SU-DHL-6 (cell line): ENCODE measurements around the gene VCX3B.
"Not testable (repeated sequence)": the region's sequence is repeated elsewhere in the genome, so short reads cannot be mapped to it uniquely, and the experiment has no call there.

Source experiments
- H2AFZ ChIP-seq: fragments of 200-600 bp; sonication (generic); 2 replicates; pipeline ENCODE4 v1.6.1; 2014; ENCODE audit warnings: low read depth, mild to moderate bottlenecking, moderate library complexity, mixed read lengths, antibody characterized with exemption, low read length; ENCODE audit not compliant: severe bottlenecking
- H3F3A ChIP-seq: fragments of 200-600 bp; shearing (Covaris generic); 2 replicates; pipeline ENCODE4 v1.6.0; 2016; ENCODE audit warnings: antibody characterized with exemption, mild to moderate bottlenecking; ENCODE audit not compliant: insufficient read depth
- H3K27ac ChIP-seq: fragments of 200-600 bp; sonication (generic); 2 replicates; pipeline ENCODE4 v1.5.1; 2016; ENCODE audit warnings: low read depth, mild to moderate bottlenecking, low read length, moderate library complexity, mixed read lengths
- H3K27me3 ChIP-seq: fragments of 200-600 bp; sonication (generic), shearing (Covaris generic); 2 replicates; pipeline ENCODE4 v1.6.0; 2014; ENCODE audit warnings: mild to moderate bottlenecking, low read length
- H3K36me3 ChIP-seq: fragments of 200-600 bp; sonication (generic); 2 replicates; pipeline ENCODE4 v1.6.1; 2014; ENCODE audit warnings: mild to moderate bottlenecking, low read length, mixed read lengths
- H3K4me2 ChIP-seq: fragments of 300-600, 200-600 bp; shearing (Covaris generic), sonication (generic); 2 replicates; pipeline ENCODE4 v1.6.0; 2014; ENCODE audit warnings: low read length, low read depth, mild to moderate bottlenecking; ENCODE audit not compliant: poor library complexity, severe bottlenecking
- H3K4me3 ChIP-seq: fragments of 200-600 bp; sonication (generic); 2 replicates; pipeline ENCODE4 v1.5.1; 2014; ENCODE audit warnings: antibody characterized with exemption, low read length, mild to moderate bottlenecking, mixed read lengths; ENCODE audit not compliant: insufficient read depth, poor library complexity, severe bottlenecking
- H3K79me2 ChIP-seq: fragments of 200-600 bp; sonication (generic); 2 replicates; pipeline ENCODE4 v1.6.1; 2014; ENCODE audit warnings: mild to moderate bottlenecking, low read length, moderate library complexity; ENCODE audit not compliant: insufficient read depth
- H3K9ac ChIP-seq: fragments of 200-600 bp; sonication (generic); 2 replicates; pipeline ENCODE4 v1.7.0; 2014; ENCODE audit warnings: mild to moderate bottlenecking, low read length
- H3K9me2 ChIP-seq: fragments of 200-600 bp; sonication (generic); replicated peaks from 2 replicates; pipeline ENCODE4 v1.6.1; 2014; ENCODE audit warnings: low read length; ENCODE audit not compliant: insufficient read depth
- H3K9me3 ChIP-seq: fragments of 200-600 bp; sonication (generic); 2 replicates; pipeline ENCODE4 v1.6.1; 2014; ENCODE audit warnings: low read length, mixed read lengths; ENCODE audit not compliant: insufficient read depth
- H4K20me1 ChIP-seq: fragments of 200-600 bp; sonication (generic); 2 replicates; pipeline ENCODE4 v1.6.1; 2014; ENCODE audit warnings: low read depth, mild to moderate bottlenecking, antibody characterized with exemption, low read length, moderate library complexity, mixed read lengths
- EZH2phosphoT487 ChIP-seq: fragments of 200-600 bp; sonication (generic), shearing (Covaris generic); conservative IDR thresholded peaks from 2 replicates; pipeline ENCODE4 v1.6.1; 2018; ENCODE audit warnings: mild to moderate bottlenecking, antibody characterized with exemption, low read length, moderate library complexity, mixed read lengths
- TF ChIP-seq, protein P1 (sequence below): fragments of 200-600 bp; sonication (generic); IDR thresholded peaks from one replicate; pipeline ENCODE4 v1.5.1; 2017; ENCODE audit warnings: antibody characterized with exemption, mild to moderate bottlenecking, low read length, moderate library complexity; ENCODE audit not compliant: insufficient read depth, poor library complexity, severe bottlenecking

Gene VCX3B

DNA sequence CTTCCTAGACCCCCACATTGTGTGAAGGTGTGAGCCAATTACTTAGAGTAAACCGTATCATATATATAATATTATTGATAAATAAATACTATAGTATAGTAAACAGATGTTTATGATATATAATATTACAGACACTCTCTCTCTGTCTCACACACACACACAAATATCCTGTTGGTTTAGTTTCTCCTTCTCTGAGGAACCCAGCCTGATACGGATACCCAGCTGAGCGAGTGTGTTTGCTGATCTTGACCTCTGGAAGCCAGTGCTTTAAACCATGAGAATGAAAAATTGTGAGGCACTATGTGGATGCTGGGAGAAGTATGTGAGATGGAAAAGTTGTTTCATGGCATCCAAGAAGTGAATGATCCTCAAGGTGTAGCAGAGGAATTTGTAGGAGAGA lies at the start of gene VCX3B:
VCX3B (plus strand) TSS at position 301 of the 400 bp plus-strand sequence. CDS start 621 bp downstream, outside the sequence.
- not testable (repeated sequence) for H3F3A ChIP-seq, H3K79me2 ChIP-seq, H3K9me2 ChIP-seq, H3K9me3 ChIP-seq, H3K9ac ChIP-seq, H4K20me1 ChIP-seq, H3K27me3 ChIP-seq, H2AFZ ChIP-seq, H3K36me3 ChIP-seq, H3K4me3 ChIP-seq, H3K27ac ChIP-seq, H3K4me2 ChIP-seq

DNA sequence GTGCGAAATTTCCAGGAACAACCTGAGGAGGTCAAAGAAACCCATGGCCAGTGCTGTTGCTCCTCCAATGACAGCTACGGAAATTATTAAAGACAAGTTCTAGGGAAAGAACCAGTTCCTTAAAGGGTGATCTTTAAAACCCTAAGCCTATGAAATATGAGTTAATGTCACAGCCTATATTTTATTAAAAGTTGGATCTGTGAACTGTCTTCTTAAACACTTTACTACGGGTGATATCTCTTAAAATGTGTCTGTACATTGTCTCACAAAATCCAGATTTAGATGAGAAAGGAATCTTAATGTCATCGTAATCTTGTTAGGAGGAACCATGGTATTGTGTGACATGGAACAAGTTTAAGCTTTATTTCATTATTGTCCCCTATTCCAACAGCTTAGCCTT lies 46.3 kb upstream of the VCX3B start:
- Histone ChIP-seq H4K20me1 (no peaks in the 10 kb centered on the region), H3K36me3 (no peaks in the 10 kb centered on the region), H3K79me2 (no peaks in the 10 kb centered on the region), H2AFZ (no peak overlapping the region), H3K27ac (no peak overlapping the region), H3F3A (no peaks in the 10 kb centered on the region), H3K9me3 (no peaks in the 10 kb centered on the region), H3K27me3 (no peaks in the 10 kb centered on the region), H3K9me2 (no peaks in the 10 kb centered on the region), H3K4me3 (no peak overlapping the region), H3K4me2 (no peak overlapping the region), H3K9ac (no peak overlapping the region)
- TF ChIP-seq EZH2phosphoT487 = no peak

DNA sequence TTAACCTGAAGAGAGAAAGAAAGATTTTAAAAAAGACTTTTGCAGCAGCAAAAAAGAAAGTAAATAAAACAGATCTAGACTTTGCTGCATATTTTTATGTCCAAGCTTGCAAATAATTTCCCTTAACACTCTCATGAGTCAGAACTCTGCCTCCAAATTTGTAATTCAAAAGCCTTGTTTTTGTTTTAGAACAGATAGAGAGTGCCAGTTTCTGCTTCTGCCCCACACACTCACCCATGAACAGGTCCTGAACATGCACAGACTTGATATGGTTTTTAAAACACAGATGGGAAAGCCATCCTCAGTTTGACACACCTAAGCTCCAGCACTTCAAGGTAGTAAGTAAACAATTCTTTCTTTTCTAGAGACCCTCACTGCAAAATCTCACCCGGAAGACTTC lies 39.7 kb upstream of the VCX3B start:
- H3K9me2 ChIP-seq = no peaks in the 10 kb centered on the region
- H3K9ac ChIP-seq = no peak overlapping the region
- H3K4me3 ChIP-seq = no peak overlapping the region
- H3F3A ChIP-seq = no peaks in the 10 kb centered on the region
- H4K20me1 ChIP-seq = no peaks in the 10 kb centered on the region
- no peaks in the 10 kb centered on the region for H3K27me3 ChIP-seq
- no peak overlapping the region for H2AFZ ChIP-seq
- H3K79me2 ChIP-seq = no peaks in the 10 kb centered on the region
- no peaks in the 10 kb centered on the region for H3K36me3 ChIP-seq
- no peak overlapping the region for H3K27ac ChIP-seq
- no peaks in the 10 kb centered on the region for H3K9me3 ChIP-seq
- TF ChIP-seq, protein P1, sequence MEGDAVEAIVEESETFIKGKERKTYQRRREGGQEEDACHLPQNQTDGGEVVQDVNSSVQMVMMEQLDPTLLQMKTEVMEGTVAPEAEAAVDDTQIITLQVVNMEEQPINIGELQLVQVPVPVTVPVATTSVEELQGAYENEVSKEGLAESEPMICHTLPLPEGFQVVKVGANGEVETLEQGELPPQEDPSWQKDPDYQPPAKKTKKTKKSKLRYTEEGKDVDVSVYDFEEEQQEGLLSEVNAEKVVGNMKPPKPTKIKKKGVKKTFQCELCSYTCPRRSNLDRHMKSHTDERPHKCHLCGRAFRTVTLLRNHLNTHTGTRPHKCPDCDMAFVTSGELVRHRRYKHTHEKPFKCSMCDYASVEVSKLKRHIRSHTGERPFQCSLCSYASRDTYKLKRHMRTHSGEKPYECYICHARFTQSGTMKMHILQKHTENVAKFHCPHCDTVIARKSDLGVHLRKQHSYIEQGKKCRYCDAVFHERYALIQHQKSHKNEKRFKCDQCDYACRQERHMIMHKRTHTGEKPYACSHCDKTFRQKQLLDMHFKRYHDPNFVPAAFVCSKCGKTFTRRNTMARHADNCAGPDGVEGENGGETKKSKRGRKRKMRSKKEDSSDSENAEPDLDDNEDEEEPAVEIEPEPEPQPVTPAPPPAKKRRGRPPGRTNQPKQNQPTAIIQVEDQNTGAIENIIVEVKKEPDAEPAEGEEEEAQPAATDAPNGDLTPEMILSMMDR = no peak
- TF ChIP-seq EZH2phosphoT487 = no peak
- H3K4me2 ChIP-seq = no peak overlapping the region

DNA sequence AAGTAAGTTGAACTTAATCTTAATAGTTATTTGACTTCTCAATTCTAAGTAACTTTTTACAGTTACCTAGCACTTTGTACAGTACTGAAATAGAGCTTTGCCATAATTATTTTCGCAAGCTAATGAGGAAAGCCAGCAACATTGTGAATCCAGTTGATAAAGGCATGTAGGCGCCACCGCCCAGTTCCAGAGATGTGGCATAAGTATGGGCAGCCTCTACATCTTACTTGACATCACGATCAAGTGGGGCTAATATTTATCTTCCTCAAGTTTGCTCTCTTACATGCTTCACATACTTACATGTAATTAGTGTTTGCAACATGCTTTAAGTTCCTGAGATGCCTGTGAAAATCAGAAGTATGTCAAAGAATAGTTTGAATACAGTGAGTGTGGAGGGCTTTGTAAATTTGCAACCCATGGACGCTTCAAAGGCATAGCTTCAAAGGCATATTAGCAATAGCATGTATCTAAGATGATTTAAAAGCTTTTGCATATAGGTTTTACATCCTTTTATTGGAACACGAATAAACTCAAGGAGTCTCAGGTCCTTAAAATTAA lies 34.9 kb upstream of the VCX3B start:
- Histone ChIP-seq H3K36me3 (no peaks in the 10 kb centered on the region), H4K20me1 (no peaks in the 10 kb centered on the region), H3K27ac (no peak overlapping the region), H3F3A (no peaks in the 10 kb centered on the region), H3K9ac (no peak overlapping the region), H3K9me2 (no peaks in the 10 kb centered on the region), H3K27me3 (no peaks in the 10 kb centered on the region), H2AFZ (no peak overlapping the region), H3K4me2 (no peak overlapping the region), H3K9me3 (no peaks in the 10 kb centered on the region), H3K79me2 (no peaks in the 10 kb centered on the region), H3K4me3 (no peak overlapping the region)
- TF ChIP-seq, protein P1 = no peak
- TF ChIP-seq EZH2phosphoT487 = no peak
